Neural cell (in vitro differentiated cells): ENCODE measurements around the gene PDCD1. TPM values are rescaled to one million over a fixed set of nuclear protein-coding genes. Genes with fewer than 3 reads are reported as not detected.

Source experiments
- H2AFZ ChIP-seq: fragments of 200-600, 300-800 bp; sonication (generic), shearing (Covaris generic); 2 replicates; pipeline ENCODE4 v1.6.0; 2014; ENCODE audit warnings: low read depth, mild to moderate bottlenecking, antibody characterized with exemption, low read length, moderate library complexity
- H3F3A ChIP-seq: fragments of 200-600 bp; shearing (Covaris generic); 2 replicates; pipeline ENCODE4 v1.6.1; 2016; ENCODE audit warnings: mild to moderate bottlenecking, moderate library complexity, mixed read lengths, antibody characterized with exemption, low read length; ENCODE audit not compliant: insufficient read depth, poor library complexity, severe bottlenecking
- H3K27ac ChIP-seq: fragments of 200-600, 300-800 bp; sonication (generic), shearing (Covaris generic); 2 replicates; pipeline ENCODE4 v1.5.1; 2014; ENCODE audit warnings: mild to moderate bottlenecking, low read length, moderate library complexity
- H3K27me3 ChIP-seq: fragments of 300-800, 200-600 bp; sonication (generic), shearing (Covaris generic); 2 replicates; pipeline ENCODE4 v1.6.0; 2014; ENCODE audit warnings: mild to moderate bottlenecking, low read depth, low read length, moderate library complexity; ENCODE audit not compliant: insufficient read depth
- H3K36me3 ChIP-seq: fragments of 300-800, 200-600 bp; sonication (generic), shearing (Covaris generic); 2 replicates; pipeline ENCODE4 v1.5.1; 2014; ENCODE audit warnings: mild to moderate bottlenecking, antibody characterized with exemption, low read length, moderate library complexity; ENCODE audit not compliant: insufficient read depth
- H3K4me2 ChIP-seq: fragments of 300-800, 200-600 bp; sonication (generic), shearing (Covaris generic); 2 replicates; pipeline ENCODE4 v1.6.0; 2014; ENCODE audit warnings: mild to moderate bottlenecking, low read length
- H3K4me3 ChIP-seq: fragments of 300-800, 200-600 bp; sonication (generic), shearing (Covaris generic); 2 replicates; pipeline ENCODE4 v1.5.1; 2014; ENCODE audit warnings: mild to moderate bottlenecking, low read length, moderate library complexity
- H3K79me2 ChIP-seq: fragments of 200-600 bp; shearing (Covaris generic); replicated peaks from 2 replicates; pipeline ENCODE4 v1.6.0; 2014; ENCODE audit warnings: mild to moderate bottlenecking, low read length, moderate library complexity; ENCODE audit not compliant: insufficient read depth
- H3K9ac ChIP-seq: fragments of 300-800, 200-600 bp; sonication (generic), shearing (Covaris generic); 2 replicates; pipeline ENCODE4 v1.6.1; 2016; ENCODE audit warnings: mild to moderate bottlenecking, low read length, mixed read lengths
- H3K9me2 ChIP-seq: fragments of 200-600 bp; shearing (Covaris generic); 2 replicates; pipeline ENCODE4 v1.6.1; 2016; ENCODE audit warnings: mild to moderate bottlenecking, low read length, mixed read lengths; ENCODE audit not compliant: insufficient read depth
- H3K9me3 ChIP-seq: fragments of 200-600, 300-800 bp; sonication (generic), shearing (Covaris generic); 2 replicates; pipeline ENCODE4 v1.6.1; 2016; ENCODE audit warnings: mild to moderate bottlenecking, mixed run types, low read length, moderate library complexity, mixed read lengths
- H4K20me1 ChIP-seq: fragments of 200-600 bp; shearing (Covaris generic); 2 replicates; pipeline ENCODE4 v1.6.1; 2016; ENCODE audit warnings: mild to moderate bottlenecking, mixed run types; ENCODE audit not compliant: insufficient read depth
- CTCF ChIP-seq: fragments of 450-650 bp; IDR thresholded peaks from 2 replicates; pipeline ENCODE4 v1.5.1; 2014; ENCODE audit warnings: antibody characterized with exemption, mild to moderate bottlenecking, moderate library complexity; ENCODE audit not compliant: poor library complexity, severe bottlenecking
- EP300 ChIP-seq: fragments of 450-650 bp; conservative IDR thresholded peaks from 2 replicates; pipeline ENCODE4 v1.6.1; 2014; ENCODE audit warnings: antibody characterized with exemption, mild to moderate bottlenecking, moderate library complexity; ENCODE audit not compliant: poor library complexity, severe bottlenecking
- EZH2 ChIP-seq: fragments of 200-600, 300-800 bp; shearing (Covaris generic), sonication (generic); IDR thresholded peaks from 2 replicates; pipeline ENCODE4 v1.6.1; 2014; ENCODE audit warnings: antibody characterized with exemption, low read length, borderline replicate concordance, mild to moderate bottlenecking; ENCODE audit not compliant: insufficient read depth, poor library complexity, severe bottlenecking
- MXI1 ChIP-seq: fragments of 450-650 bp; conservative IDR thresholded peaks from 2 replicates; pipeline ENCODE4 v1.6.1; 2014; ENCODE audit warnings: antibody characterized with exemption, mild to moderate bottlenecking; ENCODE audit not compliant: poor library complexity, severe bottlenecking
- POLR2AphosphoS5 ChIP-seq: IDR thresholded peaks from 2 replicates; pipeline ENCODE4 v1.6.1; 2012
- RAD21 ChIP-seq: fragments of 450-650 bp; conservative IDR thresholded peaks from 2 replicates; pipeline ENCODE4 v1.6.1; 2014; ENCODE audit warnings: antibody characterized with exemption, mild to moderate bottlenecking, moderate library complexity
- REST ChIP-seq: IDR thresholded peaks from 2 replicates; pipeline ENCODE4 v1.6.1; 2012; ENCODE audit warnings: borderline replicate concordance
- SMC3 ChIP-seq: fragments of 450-650 bp; conservative IDR thresholded peaks from 2 replicates; pipeline ENCODE4 v1.6.1; 2014; ENCODE audit warnings: antibody characterized with exemption, mild to moderate bottlenecking, moderate library complexity; ENCODE audit not compliant: poor library complexity
- TAF1 ChIP-seq: IDR thresholded peaks from 2 replicates; pipeline ENCODE4 v1.6.1; 2012; ENCODE audit warnings: low read depth
- polyA plus RNA-seq: library from polyadenylated mRNA; depleted of rRNA; stranded (reverse); fragments of >200 nt; gene quantifications from 2 replicates; pipeline ENCODE4 v1.2.3, GENCODE V29; 2014

The PDCD1 gene
- polyA plus RNA-seq, 1 donor from 2014 or later: not detected

DNA sequence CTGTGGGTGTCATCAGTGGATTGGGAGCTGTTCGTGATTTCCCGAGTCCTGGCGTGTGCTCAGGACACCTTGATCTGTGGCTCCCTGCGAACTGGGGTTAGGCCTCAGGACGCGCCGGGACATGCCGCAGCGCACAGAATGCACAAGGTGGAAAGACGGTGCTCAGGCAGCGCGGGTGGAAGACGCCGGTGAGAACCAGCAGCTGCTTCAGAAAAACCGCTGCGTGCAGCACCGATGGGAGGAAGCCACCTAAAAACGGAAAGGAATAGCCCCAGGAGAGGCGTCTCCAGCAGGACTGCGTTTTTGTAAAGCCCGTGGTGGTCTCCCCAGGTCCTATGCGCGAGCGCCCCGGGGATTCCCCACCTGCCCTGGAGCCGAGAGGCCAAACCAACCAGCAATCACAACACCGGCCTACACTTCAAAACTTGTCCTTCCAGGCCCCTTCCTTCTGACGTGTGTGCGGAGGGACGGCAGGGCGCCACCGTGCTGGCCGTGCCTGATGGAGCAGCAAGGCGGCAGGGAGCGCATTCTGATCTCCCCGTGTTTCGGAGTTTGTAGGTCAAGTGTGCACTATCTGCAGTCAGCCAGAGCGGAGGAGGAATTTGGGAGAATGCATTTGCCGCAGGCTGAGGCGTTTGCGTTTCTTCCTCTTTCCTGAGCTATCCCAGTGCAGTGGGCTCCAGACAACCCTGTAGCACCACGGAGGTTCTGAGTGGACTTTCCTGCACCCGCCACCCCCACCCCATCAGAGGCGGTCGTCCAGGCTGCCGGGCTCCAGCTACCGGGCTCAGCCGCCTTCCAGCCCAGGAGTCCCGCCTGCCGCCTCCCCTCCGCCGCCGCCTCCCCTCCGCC is 43.0 kb upstream of the PDCD1 start:
- no peak overlapping the region for H3K27ac ChIP-seq
- H3K9ac ChIP-seq: no peak overlapping the region
- no peak overlapping the region for H2AFZ ChIP-seq
- H3K27me3 ChIP-seq: no peaks in the 10 kb centered on the region
- no peak overlapping the region for H3K4me2 ChIP-seq
- no peaks in the 10 kb centered on the region for H4K20me1 ChIP-seq
- H3K9me3 ChIP-seq: no peaks in the 10 kb centered on the region
- no peaks in the 10 kb centered on the region for H3K9me2 ChIP-seq
- no peak for TF ChIP-seq MXI1
- no peak for TF ChIP-seq EP300
- no peak for TF ChIP-seq SMC3
- TF ChIP-seq RAD21: no peak
- TF ChIP-seq CTCF: no peak
- no peaks in the 10 kb centered on the region for H3F3A ChIP-seq
- no peaks in the 10 kb centered on the region for H3K36me3 ChIP-seq
- H3K4me3 ChIP-seq: peak overlapping the region; percentile 41
- H3K79me2 ChIP-seq: no peaks in the 10 kb centered on the region

DNA sequence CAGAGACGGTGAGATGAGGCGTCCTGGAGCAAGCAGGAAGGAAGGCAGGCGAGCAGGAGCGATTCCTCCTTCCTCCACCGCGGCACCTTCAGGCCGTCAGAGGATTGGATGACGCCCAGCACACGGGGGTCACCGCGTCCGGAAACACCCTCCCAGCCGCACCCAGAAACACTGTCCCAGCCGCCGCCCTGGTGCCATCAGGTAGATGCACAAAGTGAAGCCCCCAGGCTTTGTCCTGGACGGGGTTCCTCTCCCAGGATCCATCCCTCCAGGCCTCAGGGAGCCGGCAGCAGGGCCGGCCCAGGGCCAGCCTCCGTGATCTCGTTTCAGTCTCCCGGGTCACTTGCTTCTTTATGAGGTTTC is 42.3 kb upstream of the PDCD1 start:
- Histone ChIP-seq H3F3A (no peaks in the 10 kb centered on the region), H3K79me2 (no peaks in the 10 kb centered on the region), H2AFZ (no peak overlapping the region), H3K9ac (no peak overlapping the region), H3K4me2 (no peak overlapping the region), H3K27me3 (no peaks in the 10 kb centered on the region), H3K36me3 (no peaks in the 10 kb centered on the region), H4K20me1 (no peaks in the 10 kb centered on the region), H3K9me2 (no peaks in the 10 kb centered on the region), H3K9me3 (no peaks in the 10 kb centered on the region), H3K27ac (no peak overlapping the region), H3K4me3 (no peak overlapping the region)
- TF ChIP-seq SMC3 (no peak), CTCF (no peak), RAD21 (no peak), TAF1 (no peak), EP300 (no peak), POLR2AphosphoS5 (no peak), EZH2 (no peak), REST (no peak), MXI1 (no peak)
